Measurements from ENCODE around the gene MAGI1. TPM values are rescaled to one million over a fixed set of nuclear protein-coding genes. Genes with fewer than 3 reads are reported as not detected.
"Not testable (repeated sequence)": the region's sequence is repeated elsewhere in the genome, so short reads cannot be mapped to it uniquely, and the experiment has no call there.

Gene MAGI1
- polyA plus RNA-seq, 3 donors = 28.3 to 29.7 (median 29.3) TPM

GRCh38 chr3:65584002-65584401 is 454.7 kb downstream of the MAGI1 start:
- no peak for DNase-seq (ENCODE audit: low read depth in 3 of 3, low spot score in 2 of 3)

- no peak for DNase-seq (ENCODE audit: low read depth in 3 of 3, low spot score in 2 of 3)
Observed at GRCh38 chr3:65583188-65583587, 455.5 kb downstream of the MAGI1 start.

DNA sequence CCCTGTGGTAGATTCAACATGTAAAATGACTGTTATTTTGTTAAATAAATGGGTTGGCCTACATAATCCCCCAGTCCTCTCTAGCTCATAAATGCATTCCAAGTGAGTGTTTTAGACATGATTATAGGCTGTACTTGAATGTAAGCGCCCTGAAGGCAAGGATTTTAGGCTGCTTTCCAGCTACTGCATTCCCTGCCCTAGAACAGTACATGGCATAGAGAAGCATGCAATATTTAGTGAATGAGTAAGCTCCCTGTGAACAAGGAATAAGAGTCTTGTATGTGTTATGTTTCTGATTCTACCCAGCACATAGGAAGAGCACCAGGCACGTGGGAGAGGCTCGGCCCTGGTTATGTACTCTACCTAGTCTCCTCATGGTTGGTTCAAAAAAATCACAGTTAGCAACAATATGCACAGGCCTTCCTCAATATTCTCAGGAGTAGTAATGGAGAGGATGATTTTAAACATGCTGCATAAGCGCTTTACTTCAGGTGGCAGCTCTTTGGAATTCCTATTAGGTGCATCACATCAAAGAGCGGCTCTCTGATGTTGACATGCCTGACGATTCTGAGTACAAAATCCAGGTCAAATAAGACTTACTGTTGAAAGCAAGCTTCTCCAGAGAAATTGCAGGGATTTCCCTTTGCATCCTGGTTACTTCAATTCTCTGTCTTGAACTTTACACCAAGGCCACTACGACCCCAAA is 456.6 kb downstream of the MAGI1 start:
- no peak for DNase-seq (ENCODE audit: low read depth in 3 of 3, low spot score in 2 of 3)

- no peak for DNase-seq (ENCODE audit: low read depth in 3 of 3, low spot score in 2 of 3)
Observed at GRCh38 chr3:65581313-65581712, 457.4 kb downstream of the MAGI1 start.

- no peak for DNase-seq (ENCODE audit: low read depth in 3 of 3, low spot score in 2 of 3)
Observed at GRCh38 chr3:65578861-65579260, 459.9 kb downstream of the MAGI1 start.

GRCh38 chr3:65577843-65578430 is 460.8 kb downstream of the MAGI1 start:
- DNase-seq (ENCODE audit: low read depth in 3 of 3, low spot score in 2 of 3) = no peak

GRCh38 chr3:65576966-65577365 is 461.8 kb downstream of the MAGI1 start:
- DNase-seq (ENCODE audit: low read depth in 3 of 3, low spot score in 2 of 3) = no peak

GRCh38 chr3:65576228-65576627 is 462.5 kb downstream of the MAGI1 start:
- no peak for DNase-seq (ENCODE audit: low read depth in 3 of 3, low spot score in 2 of 3)

DNA sequence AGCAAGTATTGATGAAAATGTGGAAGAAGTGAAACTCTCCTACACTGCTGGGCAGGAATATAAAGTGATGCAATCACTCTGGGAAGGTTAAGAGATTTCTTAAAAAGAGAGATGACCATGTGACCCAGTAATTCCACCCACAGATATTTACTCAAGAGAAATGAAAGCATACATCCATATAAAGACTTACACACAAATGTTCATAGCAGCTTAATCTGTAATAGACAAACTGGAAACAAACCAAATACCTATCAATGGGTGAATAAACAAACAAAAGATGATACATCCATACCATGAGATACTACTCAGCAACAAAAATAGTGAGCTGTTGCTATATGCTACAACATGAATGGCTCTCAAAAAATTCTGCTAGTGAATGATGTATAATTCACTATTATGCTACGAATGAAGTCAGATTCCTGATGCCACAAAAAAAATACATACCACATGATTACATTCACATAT is 463.3 kb downstream of the MAGI1 start:
- no peak for DNase-seq (ENCODE audit: low read depth in 3 of 3, low spot score in 2 of 3)

DNA sequence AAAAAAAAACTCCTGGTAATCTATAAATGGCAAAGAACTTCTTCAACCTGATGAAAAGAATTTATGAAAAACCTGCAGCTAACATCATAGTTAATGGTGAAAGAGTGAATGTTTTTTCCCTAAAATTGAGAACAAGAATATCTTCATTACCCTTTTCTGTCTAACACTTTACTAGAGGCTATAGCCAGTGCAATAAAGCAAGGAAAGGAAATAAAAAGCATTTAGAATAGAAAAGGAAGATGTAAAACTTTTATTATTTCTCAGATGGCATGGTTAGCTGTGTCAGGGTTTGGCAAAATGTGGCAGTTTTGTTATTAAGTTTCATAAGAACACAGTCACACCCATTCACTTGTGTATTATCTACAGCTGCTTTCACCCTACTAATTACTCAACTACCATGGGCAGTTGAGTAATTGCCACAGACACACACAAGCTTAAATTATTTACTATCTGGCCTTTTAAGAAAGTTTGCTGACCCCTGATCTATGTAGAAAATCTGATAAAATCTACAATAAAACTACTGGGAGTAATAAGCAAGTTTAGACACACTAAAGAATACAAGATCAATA is 465.1 kb downstream of the MAGI1 start:
- DNase-seq (ENCODE audit: low read depth in 3 of 3, low spot score in 2 of 3) = no peak

GRCh38 chr3:65572175-65572777 is 466.4 kb downstream of the MAGI1 start:
- no peak for DNase-seq (ENCODE audit: low read depth in 3 of 3, low spot score in 2 of 3)

GRCh38 chr3:65569845-65570405 is 468.8 kb downstream of the MAGI1 start:
- DNase-seq (ENCODE audit: low read depth in 3 of 3, low spot score in 2 of 3) = no peak

- DNase-seq (ENCODE audit: low read depth in 3 of 3, low spot score in 2 of 3) = no peak
Observed at GRCh38 chr3:65569129-65569528, 469.6 kb downstream of the MAGI1 start.

DNA sequence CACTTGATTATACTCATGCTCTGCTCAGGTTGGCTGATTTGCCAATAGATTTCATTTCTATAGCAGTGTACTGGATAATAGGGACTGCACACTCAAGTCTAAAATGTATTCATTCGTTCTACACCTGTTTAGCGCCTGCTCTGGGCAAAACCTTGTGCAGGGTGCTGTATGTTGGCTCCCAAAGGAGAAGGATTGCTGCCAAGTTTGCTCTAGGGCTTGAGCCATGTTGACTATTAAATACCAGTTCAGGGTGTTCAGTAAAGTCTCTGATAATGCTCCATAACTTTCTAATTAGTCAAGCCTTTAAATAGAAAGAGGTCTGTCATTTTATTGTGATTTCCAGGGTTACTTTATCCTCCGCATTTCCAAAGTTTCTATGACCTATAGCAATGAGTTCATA is 470.2 kb downstream of the MAGI1 start:
- DNase-seq (ENCODE audit: low read depth in 3 of 3, low spot score in 2 of 3) = no peak

DNA sequence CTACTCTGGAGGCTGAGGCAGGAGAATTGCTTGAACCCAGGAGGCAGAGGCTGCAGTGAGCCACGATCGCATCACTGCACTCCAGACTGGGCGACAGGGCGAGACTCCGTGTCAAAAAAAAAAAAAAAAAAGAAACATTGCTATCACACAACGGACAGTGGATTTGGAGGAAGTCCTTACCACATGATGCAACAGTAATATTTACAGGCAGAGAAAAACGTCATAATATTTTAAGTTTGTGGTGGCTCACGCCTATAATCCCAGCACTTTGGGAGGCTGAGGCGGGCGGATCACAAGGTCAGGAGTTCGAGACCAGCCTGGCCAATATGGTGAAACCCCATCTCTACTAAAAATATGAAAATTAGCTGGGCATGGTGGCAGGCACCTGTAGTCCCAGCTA is 473.0 kb downstream of the MAGI1 start:
- not testable (repeated sequence) for DNase-seq (ENCODE audit: low read depth in 3 of 3, low spot score in 2 of 3)

DNA sequence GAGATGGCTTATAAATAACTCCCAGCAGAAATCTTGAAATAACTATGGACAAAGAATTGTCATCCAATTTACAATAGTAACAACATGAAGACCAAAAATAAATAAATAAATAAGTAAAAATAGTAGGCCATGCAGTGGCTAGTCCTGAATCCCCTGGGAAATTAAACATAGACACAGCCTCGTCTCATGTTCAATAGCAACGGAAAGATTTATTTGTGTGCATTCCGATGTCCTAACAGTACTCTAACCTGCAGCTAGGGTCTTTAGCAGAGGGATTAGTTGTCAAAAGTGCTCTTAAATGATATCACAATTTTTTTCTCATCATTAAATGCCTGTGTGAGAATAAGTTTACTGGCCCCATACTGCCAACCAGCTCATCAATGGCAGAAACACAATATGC is 474.2 kb downstream of the MAGI1 start:
- DNase-seq (ENCODE audit: low read depth in 3 of 3, low spot score in 2 of 3) = no peak

DNA sequence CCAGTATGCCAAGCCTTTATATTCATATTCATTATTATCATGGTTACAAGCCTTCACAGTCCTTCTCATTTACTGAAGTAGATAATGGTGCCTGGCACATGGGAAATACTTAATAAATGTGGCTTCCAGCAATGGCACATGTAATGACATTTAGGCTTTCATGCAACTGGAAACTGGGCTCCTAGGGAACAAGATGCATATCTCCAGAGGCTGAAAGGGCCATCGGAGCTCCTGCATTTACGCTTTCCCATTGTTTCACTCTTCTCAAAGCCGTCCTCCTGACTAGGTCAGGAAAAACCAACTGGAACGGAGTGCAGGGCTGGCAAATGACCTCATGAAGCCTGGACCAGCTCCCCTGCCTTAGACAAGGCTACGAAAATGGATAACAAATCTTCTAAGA is 474.9 kb downstream of the MAGI1 start:
- no peak for DNase-seq (ENCODE audit: low read depth in 3 of 3, low spot score in 2 of 3)

- no peak for DNase-seq (ENCODE audit: low read depth in 3 of 3, low spot score in 2 of 3)
Observed at GRCh38 chr3:65562447-65562846, 476.3 kb downstream of the MAGI1 start.

DNA sequence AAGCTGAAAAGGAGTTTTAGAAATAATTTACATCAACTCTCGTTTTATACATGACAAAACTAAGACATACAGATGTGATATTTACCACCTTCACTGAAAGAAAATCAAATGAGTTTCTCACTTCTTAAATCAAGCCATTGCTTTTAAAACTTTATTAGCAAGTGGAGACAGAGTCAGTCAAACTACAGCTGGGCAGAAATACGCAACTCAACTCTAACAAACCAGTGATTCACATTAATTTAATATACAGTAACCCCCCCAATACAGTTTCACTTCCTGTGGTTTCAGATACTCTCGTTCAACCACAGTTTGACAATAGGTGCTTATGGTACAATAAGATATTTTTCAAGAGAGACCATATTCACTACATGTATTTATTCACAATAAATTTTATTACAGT is 477.1 kb downstream of the MAGI1 start:
- DNase-seq (ENCODE audit: low read depth in 3 of 3, low spot score in 2 of 3) = no peak

GRCh38 chr3:65560901-65561300 is 477.8 kb downstream of the MAGI1 start:
- DNase-seq (ENCODE audit: low read depth in 3 of 3, low spot score in 2 of 3) = no peak

DNA sequence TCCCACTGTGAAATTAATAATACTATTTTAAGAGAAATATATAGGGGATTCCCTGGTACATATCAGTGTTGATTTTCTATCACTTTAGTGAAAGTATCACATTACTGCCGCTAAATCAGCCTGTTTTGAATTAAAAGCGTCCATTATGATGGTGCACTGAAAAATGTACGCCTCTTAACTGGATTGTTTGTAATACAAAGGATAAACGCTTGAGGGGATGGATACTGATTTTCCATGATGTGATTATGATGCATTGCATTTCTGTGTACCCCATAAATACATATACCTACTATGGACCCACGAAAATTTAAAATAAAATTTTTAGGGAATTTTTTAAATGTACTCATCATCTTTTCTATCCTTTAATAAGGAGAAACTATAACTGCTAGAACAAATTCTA is 478.6 kb downstream of the MAGI1 start:
- DNase-seq (ENCODE audit: low read depth in 3 of 3, low spot score in 2 of 3) = no peak

Data from right renal cortex interstitium (tissue), 3 donors.